Upper lobe of right lung (tissue), 1 donor: ENCODE results near the gene BCL11A. TPM values are rescaled to one million over a fixed set of nuclear protein-coding genes. Genes with fewer than 3 reads are reported as not detected.

Source experiments
- ATAC-seq: fragments of 200-7000 bp; cut with Tn5 transposase; one replicate; pipeline ENCODE4 v1.9.1; 2020; ENCODE audit warnings: mild to moderate bottlenecking, moderate library complexity
- DNase-seq: peaks from one replicate; pipeline ENCODE4 v3.0.0-alpha.2; 2020
- H3K27ac ChIP-seq: fragments of 200-600 bp; one replicate; pipeline ENCODE4 v1.8.0; 2022
- H3K27me3 ChIP-seq: fragments of 200-600 bp; one replicate; pipeline ENCODE4 v1.8.0; 2022; ENCODE audit warnings: mild to moderate bottlenecking
- H3K36me3 ChIP-seq: fragments of 200-600 bp; one replicate; pipeline ENCODE4 v1.8.0; 2022
- H3K4me1 ChIP-seq: fragments of 200-600 bp; one replicate; pipeline ENCODE4 v1.8.0; 2022
- H3K4me3 ChIP-seq: fragments of 200-600 bp; one replicate; pipeline ENCODE4 v1.8.0; 2022; ENCODE audit warnings: mild to moderate bottlenecking
- H3K9me3 ChIP-seq: fragments of 200-600 bp; one replicate; pipeline ENCODE4 v1.8.0; 2022
- intact Hi-C: fragments of 100-400 bp; cut with DNase I; formaldehyde crosslinking; loops from one replicate; pipeline ENCODE4 v1.11.0; 2022
- total RNA-seq: library from RNA; stranded (reverse); fragmentation: NEBNext Ultra II Directional; extraction: Animal tissue kit (Norgen Biotek cat#: 25700); gene quantifications from one replicate; pipeline ENCODE4 v1.2.1, GENCODE V29; 2021
- TF ChIP-seq, protein P1 (sequence below): fragments of 200-600 bp; IDR thresholded peaks from one replicate; pipeline ENCODE4 v1.8.0; 2022; ENCODE audit warnings: antibody characterized with exemption
- donor health status: DM: no; HTN: yes; CAD: no; lungs with severe emphysema.

Gene BCL11A
- total RNA-seq, 1 donor from 2014 or later: 10.3 TPM

DNA sequence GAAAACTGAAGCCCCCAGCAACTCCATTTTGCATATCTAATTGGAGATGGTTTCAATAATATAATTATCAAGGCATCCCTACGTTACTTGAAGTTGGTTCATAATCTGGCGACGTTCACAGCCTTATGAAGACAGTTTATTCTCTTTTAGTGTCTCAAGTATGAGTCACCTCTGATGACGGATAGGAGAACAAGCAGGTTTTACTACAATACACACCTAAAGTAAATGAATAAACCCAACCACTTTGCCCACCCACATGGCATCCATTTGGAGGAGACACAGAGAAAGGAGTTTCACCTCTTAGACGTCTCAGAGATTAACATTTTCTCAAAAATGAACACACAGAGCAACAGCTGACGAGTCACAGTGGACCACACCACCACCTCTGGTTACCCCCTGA lies 40.8 kb downstream of the BCL11A start:
- DNase-seq (no peak), ATAC-seq (no peak)
- TF ChIP-seq, protein P1, sequence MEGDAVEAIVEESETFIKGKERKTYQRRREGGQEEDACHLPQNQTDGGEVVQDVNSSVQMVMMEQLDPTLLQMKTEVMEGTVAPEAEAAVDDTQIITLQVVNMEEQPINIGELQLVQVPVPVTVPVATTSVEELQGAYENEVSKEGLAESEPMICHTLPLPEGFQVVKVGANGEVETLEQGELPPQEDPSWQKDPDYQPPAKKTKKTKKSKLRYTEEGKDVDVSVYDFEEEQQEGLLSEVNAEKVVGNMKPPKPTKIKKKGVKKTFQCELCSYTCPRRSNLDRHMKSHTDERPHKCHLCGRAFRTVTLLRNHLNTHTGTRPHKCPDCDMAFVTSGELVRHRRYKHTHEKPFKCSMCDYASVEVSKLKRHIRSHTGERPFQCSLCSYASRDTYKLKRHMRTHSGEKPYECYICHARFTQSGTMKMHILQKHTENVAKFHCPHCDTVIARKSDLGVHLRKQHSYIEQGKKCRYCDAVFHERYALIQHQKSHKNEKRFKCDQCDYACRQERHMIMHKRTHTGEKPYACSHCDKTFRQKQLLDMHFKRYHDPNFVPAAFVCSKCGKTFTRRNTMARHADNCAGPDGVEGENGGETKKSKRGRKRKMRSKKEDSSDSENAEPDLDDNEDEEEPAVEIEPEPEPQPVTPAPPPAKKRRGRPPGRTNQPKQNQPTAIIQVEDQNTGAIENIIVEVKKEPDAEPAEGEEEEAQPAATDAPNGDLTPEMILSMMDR: no peak
- H3K9me3 ChIP-seq: no peaks in the 10 kb centered on the region
- H3K4me1 ChIP-seq: peaks cover 6% of the 10 kb centered on the region
- no peaks in the 10 kb centered on the region for H3K27me3 ChIP-seq
- intact Hi-C loops: no loop called here
- no peak overlapping the region for H3K27ac ChIP-seq
- H3K4me3 ChIP-seq: no peak overlapping the region
- no peaks in the 10 kb centered on the region for H3K36me3 ChIP-seq

DNA sequence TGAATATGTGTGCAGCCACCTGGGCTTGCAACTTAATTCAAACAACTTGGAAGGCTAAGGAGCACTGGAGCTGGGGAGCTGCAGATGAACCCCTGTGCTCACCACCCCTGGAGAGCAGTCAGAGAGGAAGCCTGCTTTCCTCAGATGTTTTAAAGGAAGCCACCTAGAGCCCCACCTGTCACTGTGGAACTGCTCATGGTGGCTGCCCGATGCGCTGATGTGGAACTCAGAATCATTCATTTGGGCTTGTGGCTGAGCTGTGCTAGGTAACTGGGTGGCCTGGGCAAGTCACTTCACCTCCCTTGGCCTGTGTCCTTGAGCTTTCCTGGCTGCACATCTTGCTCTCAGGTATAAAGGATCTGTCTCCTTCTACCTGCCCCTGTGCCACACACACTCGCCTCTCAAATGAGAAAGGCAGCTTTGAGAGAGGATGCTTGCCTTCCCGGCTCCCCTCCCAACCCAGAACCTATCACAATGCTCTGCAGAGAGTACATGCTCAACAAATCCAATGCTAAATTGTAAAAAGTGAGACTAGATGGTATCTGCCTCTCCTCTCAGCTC lies 41.3 kb downstream of the BCL11A start:
- no peak for ATAC-seq
- no peak overlapping the region for H3K27ac ChIP-seq
- H3K9me3 ChIP-seq: no peaks in the 10 kb centered on the region
- intact Hi-C loops: no loop called here
- TF ChIP-seq, protein P1: no peak
- no peak overlapping the region for H3K4me3 ChIP-seq
- DNase-seq: no peak
- H3K4me1 ChIP-seq: peaks cover 6% of the 10 kb centered on the region
- no peaks in the 10 kb centered on the region for H3K36me3 ChIP-seq
- no peaks in the 10 kb centered on the region for H3K27me3 ChIP-seq

DNA sequence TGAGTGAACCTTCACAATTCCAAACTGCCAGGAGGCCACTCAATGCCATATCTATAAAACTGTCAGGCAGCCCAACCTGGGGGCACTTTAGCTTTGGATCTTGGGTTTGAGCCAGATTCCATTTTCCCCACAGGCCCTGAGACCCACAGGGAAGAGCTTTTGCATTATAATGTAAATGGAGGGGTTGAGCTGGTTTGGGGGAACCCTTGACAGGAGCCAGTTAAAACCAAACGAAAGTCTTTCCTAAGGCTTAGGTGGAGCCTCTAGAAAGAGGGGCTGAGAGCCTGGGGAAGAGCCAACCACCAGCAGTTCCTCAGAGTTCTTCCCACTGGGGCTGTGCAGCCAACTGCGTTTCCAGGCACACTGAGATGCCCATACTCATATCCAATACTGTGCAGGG lies 42.7 kb downstream of the BCL11A start:
- intact Hi-C loops: no loop called here
- no peaks in the 10 kb centered on the region for H3K36me3 ChIP-seq
- H3K4me3 ChIP-seq: no peak overlapping the region
- no peaks in the 10 kb centered on the region for H3K27me3 ChIP-seq
- TF ChIP-seq, protein P1: no peak
- H3K27ac ChIP-seq: no peak overlapping the region
- no peaks in the 10 kb centered on the region for H3K4me1 ChIP-seq
- H3K9me3 ChIP-seq: no peaks in the 10 kb centered on the region
- DNase-seq (no peak), ATAC-seq (no peak)

DNA sequence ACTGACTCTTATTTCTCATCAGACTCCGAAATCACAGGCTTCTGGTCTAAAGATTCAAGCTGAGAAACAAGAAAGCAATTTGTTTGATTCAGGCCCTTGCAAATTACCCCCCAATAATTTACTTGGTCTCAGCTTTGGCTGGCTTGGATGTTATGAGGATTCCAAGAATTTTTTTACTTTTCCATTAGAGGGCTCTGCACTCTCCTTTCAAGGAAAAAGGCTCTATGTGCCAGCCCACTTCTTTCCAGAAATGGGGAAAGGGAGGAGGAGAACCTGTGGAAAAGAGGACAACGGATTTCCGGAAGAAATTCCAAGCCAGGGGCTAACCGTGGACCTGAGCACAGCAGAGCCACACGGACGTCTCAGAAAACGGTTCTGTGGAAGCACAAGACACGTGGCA lies 44.4 kb downstream of the BCL11A start:
- TF ChIP-seq, protein P1: no peak
- DNase-seq (no peak), ATAC-seq (no peak)
- H3K4me1 ChIP-seq: no peaks in the 10 kb centered on the region
- no peaks in the 10 kb centered on the region for H3K9me3 ChIP-seq
- no peak overlapping the region for H3K27ac ChIP-seq
- intact Hi-C loops: no loop called here
- no peak overlapping the region for H3K4me3 ChIP-seq
- no peaks in the 10 kb centered on the region for H3K27me3 ChIP-seq
- H3K36me3 ChIP-seq: no peaks in the 10 kb centered on the region

DNA sequence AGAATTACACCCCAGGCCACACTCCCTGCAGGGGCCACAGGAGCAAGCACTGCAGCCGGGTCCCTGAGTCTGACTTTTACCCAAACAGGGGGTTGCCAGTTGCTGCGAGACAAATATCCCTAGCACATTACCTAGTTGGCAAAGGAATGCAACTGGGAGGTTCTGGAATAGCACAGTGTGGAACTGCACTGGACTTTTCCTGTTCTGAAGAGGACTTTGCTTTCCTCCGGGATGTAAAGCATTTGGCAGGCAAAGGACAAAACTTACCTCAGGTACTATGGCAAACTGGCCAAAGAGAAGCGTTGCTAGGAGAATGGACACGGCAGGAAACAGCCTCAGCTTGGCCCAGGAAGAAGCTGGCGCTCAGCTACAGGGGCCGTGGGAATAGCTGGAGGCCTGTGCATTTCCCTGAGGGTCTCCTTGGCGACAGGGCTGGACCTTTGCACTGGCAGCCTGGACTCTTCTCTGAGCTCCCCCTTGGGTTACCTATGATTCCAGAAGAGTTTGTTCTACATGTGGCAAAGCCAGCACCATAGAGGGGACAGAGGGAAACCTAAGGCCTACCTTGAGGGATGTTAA lies 45.0 kb downstream of the BCL11A start:
- Histone ChIP-seq H3K4me1 (no peaks in the 10 kb centered on the region), H3K27me3 (no peaks in the 10 kb centered on the region), H3K4me3 (no peak overlapping the region), H3K36me3 (no peaks in the 10 kb centered on the region), H3K27ac (no peak overlapping the region), H3K9me3 (no peaks in the 10 kb centered on the region)
- ATAC-seq (no peak), DNase-seq (no peak)
- intact Hi-C loops: no loop called here
- TF ChIP-seq, protein P1: no peak
